Vagina (tissue), 2 donors: ENCODE data around the gene NT5C3A. TPM values are rescaled to one million over a fixed set of nuclear protein-coding genes. Genes with fewer than 3 reads are reported as not detected.
"Not testable (repeated sequence)": the region's sequence is repeated elsewhere in the genome, so short reads cannot be mapped to it uniquely, and the experiment has no call there.

Experiments
- DNase-seq, 2 donors: peaks; one replicate each; pipeline ENCODE4 v3.0.0-alpha.2; 2017; ENCODE audit errors: extremely low spot score in 2 of 2
- H3K27ac ChIP-seq: fragments of 200-600 bp; sonication (generic); one replicate; pipeline ENCODE4 v1.5.1; 2019
- H3K27me3 ChIP-seq: fragments of 200-600 bp; sonication (generic); one replicate; pipeline ENCODE4 v1.5.1; 2019
- H3K36me3 ChIP-seq, 2 donors: fragments of 200-600 bp; sonication (generic); one replicate each; pipeline ENCODE4 v1.5.1; 2017 to 2019
- H3K4me1 ChIP-seq: fragments of 200-600 bp; sonication (generic); one replicate; pipeline ENCODE4 v1.5.1; 2019
- H3K4me3 ChIP-seq, 2 donors: fragments of 200-600 bp; sonication (generic); 1 replicate in 1 of 2; 2 replicates in 1 of 2; pipeline ENCODE4 v1.5.1; 2016 to 2019
- H3K9me3 ChIP-seq: fragments of 200-600 bp; sonication (generic); one replicate; pipeline ENCODE4 v1.5.1; 2019
- intact Hi-C: fragments of 100-400 bp; cut with DNase I; formaldehyde crosslinking; loops from one replicate; pipeline ENCODE4 v1.15.1; 2023
- small RNA-seq: library from RNA; depleted of rRNA; stranded (forward); fragments of <200 nt; gene quantifications from one replicate; pipeline ENCODE3, GENCODE V24; 2016
- total RNA-seq: library from RNA; depleted of rRNA; stranded (reverse); fragments of >200 nt; gene quantifications from one replicate; pipeline ENCODE4 v1.2.3, GENCODE V29; 2016

The NT5C3A gene
- total RNA-seq, 1 donor from 2014 or later: 17.2 TPM

DNA sequence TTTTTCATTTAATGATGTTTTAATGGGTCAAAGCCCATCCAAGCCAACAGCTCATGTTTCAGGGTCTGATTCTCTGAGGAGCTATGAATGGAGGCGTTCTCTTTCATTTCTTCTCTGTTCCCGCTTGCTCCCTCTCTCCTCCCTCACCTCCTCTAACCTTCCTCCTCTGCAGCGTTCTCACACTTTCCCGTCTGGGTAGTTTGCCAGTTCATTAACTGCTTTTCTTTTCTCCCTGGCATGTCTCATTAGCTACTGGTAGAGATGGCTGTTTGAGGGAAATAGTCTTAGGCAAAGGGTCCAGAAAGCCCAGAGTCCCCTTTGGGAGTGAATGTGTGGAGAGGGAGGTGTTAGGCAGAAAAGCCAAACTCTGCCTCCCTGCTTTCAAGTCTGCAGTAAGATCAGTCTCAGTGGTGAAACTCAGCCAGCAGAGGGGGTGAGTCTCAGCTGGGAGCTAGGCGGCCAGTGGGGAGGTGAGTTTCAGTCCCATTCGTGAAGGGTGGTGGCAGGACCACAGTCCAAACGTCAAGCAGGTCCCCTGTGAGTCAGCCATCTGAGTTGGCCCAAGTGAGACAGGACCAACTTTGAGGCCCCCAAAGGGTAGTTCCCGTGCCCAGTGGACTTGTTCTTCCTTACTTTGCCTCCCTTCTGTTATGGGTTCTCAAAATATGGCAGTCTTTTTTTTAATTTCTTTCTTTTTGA is 98.0 kb downstream of the NT5C3A start:
- not testable (repeated sequence) for DNase-seq
- peak overlapping the region; percentile 75 for H3K27ac ChIP-seq

More for the DNA sequence above, 98.0 kb downstream of the NT5C3A start:
- H3K36me3 ChIP-seq, H3K27me3 ChIP-seq, H3K9me3 ChIP-seq, H3K4me3 ChIP-seq, intact Hi-C loops: not testable (repeated sequence)
- H3K4me1 ChIP-seq: peaks cover 25% of the 10 kb centered on the region

Small RNA genes lying within 50 kb of the gene (small RNA-seq; reads per million reads assigned to genes)
- not detected for gene RN7SL505P
- not detected for gene RNU6-388P
- gene RPS29P14: not detected

Other genes starting within 250 kb of the NT5C3A start
- 30.0 TPM for gene KBTBD2, start 171.0 kb downstream of the NT5C3A start, total RNA-seq
- gene FKBP9, start 105.3 kb downstream of the NT5C3A start, total RNA-seq: 113 TPM
- gene RP9, start 46.6 kb upstream of the NT5C3A start, total RNA-seq: 10.3 TPM
- 31.2 TPM for gene BBS9, start 66.8 kb upstream of the NT5C3A start, total RNA-seq